Activated CD4-positive, CD25-positive, alpha-beta regulatory T cell treated with anti-CD3 and anti-CD28 coated beads, Interleukin-2, amount 50 U/mL, for 16 hours (primary cell): ENCODE measurements around the gene MYO1G.

Experiments used
- DNase-seq: peaks from one replicate; pipeline ENCODE4 v3.0.0-alpha.2; 2020; ENCODE audit warnings: low read depth, low spot score

MYO1G gene

DNA sequence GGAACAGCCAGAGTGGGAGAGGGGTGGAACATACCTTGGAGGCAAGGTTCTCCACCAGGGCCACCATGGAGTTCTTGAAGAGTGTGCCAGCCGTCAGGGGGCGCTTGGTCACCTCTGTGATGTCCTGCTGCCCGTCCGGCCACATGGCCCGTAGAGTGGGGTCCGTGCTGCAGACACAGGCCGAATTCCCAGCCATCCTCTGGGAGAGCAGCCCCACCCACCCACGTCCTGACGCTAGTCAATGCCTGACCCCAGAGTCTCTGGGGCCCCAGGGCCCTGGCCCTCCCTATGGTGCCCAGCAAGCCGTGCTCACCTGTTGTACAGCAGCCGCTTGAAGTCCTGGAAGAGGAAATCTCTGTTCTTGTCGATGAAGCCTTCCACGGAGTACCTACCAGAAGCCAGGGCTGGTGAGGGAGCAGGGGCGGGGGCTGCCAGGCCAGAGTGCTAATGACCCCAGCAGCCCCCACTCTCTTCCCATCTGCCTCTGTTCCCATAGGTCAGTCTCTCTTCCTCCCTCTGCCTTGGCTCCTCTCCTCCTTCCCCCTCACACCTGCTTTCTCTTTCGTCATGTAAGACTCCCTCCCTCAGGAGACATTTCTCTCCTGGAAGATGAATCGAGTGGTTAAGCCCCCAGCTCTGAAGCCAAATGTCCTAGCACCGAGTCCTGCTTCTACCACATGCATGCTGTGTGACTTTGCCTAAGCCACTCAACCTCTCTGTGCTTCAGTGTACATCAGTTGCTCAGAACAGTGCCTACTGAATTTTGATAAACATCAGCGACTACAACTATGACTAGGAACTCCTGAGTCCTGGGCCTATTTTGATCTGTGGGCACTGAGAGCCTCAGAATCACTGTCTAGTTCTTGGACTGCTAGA is 11.0 kb downstream of the MYO1G start:
- no peak for DNase-seq

GRCh38 chr7:44966731-44967538 is 11.9 kb downstream of the MYO1G start:
- DNase-seq = no peak

DNA sequence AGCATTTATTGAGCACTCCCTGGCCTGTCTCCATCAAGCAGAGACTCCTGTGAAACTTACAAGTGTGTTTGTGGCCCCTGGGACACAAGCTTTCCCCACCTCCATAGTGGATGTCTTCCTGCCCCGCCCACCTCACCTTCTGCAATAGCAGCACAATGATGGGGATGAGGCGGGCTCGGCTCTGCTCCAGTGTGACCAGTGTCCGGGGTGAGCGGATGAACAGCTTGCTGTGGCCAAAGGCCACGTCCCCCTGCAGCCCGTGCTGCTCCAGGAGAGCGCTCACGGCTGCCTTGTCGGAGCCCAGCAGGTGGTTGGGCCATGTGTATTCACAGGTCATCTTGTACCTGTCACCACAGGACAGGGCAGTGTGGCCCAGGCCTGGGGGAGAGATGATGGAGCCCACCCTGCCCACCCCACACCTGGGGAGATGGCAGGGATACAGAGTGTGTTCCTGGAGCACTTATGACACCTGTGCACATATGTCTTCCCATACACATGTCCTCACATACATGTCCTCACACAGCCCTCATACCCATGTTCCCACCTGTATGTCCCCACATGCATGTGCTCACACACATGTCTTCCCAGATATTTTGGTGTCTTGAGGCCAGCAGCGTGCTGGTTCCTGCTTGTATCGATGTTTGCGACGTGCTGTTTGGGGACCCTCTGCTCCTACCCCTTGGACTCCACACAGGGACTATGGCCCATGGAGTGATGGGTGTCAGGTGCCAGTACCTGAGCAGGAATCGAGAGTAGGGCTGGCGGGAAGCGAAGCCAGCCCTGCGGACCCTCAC is 12.7 kb downstream of the MYO1G start:
- DNase-seq = no peak

- DNase-seq = no peak
These were observed 13.3 kb downstream of the MYO1G start for GRCh38 chr7:44965441-44965903.

GRCh38 chr7:44964831-44965440 is 13.9 kb downstream of the MYO1G start:
- DNase-seq = no peak

DNA sequence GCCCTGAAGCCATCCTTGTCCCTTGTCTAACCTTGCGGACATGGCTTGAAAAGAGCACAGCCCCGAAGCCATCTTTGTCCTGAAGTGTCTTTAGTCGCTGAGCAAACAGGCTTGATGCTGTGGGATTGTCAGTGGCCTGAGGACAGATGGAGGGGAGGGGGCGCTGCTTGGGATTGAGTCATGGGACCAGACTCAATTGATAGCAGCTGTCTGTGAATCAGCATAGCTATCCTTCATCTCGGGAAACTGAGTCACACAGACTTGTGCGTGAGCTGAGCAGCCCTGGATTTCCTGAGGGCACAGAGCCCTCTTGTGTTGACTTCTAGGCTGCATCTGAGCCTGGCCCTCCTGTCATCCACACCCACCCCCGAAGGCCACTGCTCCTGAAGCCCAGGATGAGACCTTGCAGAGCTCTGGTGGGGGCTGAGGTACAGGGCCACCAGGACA is 14.4 kb downstream of the MYO1G start:
- DNase-seq = no peak

DNA sequence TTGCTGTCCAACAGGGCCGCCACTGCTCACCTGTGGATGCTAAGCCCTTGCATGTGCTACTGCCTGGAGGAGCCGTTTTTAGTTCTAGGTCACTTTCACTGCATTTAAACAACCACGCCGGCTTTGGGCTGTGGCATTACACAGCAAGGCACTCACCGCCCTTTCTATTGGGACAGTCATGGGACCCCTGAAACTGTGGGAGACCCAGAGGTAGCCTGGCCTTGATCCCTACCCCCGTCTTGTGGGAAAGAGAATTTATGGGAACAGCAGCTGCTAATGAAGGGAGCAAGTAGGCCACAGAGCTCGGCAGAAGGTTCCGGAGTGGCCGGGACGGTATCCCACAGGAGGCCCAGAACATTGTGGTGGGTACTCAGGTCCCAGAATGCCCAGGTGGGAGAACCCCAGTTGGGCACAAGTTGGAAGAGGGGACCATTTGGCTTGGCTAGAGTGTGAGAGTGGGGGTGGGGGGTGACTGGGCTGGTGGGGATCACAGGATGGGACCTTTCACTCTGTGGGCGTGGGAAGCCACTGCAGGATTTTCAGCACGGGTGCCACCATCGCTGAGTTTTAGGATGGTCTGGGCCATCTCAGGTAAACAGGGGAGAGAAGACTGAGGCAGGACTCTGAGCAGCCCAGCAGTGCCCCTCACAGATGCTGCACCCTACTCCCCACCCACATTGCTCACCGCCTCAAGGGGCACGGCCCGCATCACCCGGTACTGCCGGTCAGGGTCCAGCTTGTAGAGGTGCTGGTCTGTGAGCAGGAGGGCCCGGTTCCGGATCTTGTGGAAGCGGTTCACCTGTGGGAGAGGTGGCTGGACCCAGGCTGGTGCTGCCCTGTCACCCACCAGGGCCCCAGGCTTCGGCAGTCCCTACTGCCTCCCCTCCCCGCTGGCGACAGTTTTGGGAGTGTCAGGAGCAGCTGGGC is 15.2 kb downstream of the MYO1G start:
- DNase-seq = no peak

GRCh38 chr7:44962483-44963251 is 16.1 kb downstream of the MYO1G start:
- DNase-seq = no peak

DNA sequence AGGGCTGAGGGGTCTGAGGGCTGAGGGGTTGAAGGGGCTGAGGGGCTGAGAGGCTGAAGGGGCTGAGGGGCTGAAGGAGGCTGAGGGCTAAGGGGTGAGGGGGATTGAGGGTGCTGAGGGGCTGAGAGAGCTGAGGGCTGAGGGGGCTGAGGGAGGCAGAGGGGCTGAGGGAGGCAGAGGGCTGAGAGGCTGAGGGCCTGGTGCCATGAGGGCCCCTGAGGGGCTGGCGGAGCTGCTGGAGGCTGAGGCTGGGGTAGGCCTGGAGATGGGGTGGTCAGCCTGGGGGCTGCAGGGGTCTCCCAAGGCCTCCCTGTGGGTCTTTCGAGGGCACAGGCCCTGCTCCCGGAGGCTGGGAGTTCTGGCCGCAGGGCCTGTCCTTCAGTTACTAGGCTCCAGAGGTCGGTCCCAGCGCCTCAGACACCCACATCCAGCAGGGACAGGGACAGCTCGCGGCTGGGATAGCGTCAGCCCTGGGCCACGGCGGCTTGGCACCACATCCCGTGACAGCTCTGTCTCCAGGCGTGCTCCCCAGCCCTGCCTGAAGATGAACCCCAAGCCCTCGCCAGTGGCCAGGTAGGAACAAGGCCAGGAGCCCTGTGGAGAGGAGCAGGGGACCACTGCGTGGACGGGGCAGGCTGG is 16.9 kb downstream of the MYO1G start:
- DNase-seq = no peak

- no peak for DNase-seq
These were observed 18.7 kb downstream of the MYO1G start for GRCh38 chr7:44960011-44960580.

- DNase-seq = no peak
These were observed 19.3 kb downstream of the MYO1G start for GRCh38 chr7:44959433-44959951.

DNA sequence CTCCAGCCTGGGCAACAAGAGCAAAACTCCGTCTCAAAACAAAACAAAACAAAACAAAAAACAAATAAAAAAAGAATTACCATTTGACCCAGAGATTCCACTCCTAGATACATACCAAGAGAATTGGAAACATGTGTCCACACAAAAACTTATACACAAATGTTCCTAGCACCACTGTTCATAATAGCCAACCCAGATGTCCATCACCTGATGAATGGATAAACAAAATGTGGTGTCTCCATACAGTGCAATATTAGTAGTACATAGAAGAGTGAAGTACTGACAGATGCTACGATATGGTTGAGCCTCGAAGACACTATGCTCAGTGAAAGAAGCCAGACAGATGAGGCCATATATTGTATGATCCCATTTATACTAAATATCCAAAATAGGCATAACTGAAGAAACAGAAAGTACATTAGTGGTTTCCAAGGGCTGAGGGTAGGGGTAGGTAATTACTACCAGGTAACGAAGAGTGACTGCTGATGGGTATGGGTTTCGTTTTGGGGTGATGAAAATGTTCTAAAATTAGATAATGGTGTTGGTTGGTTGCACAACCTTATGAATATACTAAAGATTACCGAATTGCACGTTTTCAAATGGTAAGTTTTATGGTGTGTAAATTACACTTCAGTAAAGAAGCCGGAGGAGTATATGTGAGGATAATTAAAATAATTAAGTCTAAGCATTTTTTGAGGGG is 20.0 kb downstream of the MYO1G start:
- no peak for DNase-seq

GRCh38 chr7:44956157-44956766 is 22.6 kb downstream of the MYO1G start:
- no peak for DNase-seq

- DNase-seq = no peak
These were observed 23.1 kb downstream of the MYO1G start for GRCh38 chr7:44955733-44956132.

DNA sequence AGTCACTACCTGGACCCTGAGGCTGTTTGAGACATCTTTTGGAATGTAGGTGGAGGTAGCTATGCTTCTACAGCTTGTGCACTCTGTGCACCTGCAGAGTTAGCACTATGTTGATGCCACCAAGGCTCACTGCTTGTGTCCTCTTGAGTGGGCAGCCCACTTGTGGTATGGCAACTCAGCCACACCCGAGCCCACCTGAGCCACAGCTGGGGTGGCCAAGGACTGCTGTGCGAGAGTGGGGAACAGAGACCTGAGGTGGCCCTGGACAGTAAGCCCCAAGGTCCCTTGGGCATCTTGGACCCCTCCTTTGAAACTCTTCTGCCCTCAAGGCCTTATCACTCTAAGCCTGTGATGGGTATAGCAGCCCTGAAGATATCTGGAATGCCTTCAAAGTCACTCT is 25.7 kb downstream of the MYO1G start:
- DNase-seq = no peak

DNA sequence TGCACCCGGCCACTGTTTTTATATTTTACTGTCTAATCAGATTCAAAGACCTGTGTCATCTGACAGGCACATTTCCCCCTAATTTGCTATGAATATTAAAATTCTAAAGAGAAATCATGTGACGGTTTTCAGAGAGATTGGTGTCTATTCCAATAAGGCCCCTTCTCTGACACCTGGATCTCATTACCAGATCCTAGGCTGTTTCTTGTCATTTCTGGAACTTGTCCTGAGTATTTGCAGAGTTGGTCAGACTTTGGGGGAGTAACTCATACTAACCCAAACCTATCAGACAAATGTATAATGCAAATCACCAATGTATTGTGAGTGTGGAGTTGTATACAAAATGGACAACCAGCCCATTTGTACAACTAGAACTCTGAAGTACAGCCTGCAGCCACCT is 29.5 kb downstream of the MYO1G start:
- no peak for DNase-seq

GRCh38 chr7:44945479-44945878 is 33.3 kb downstream of the MYO1G start:
- DNase-seq = no peak
